Brain microvascular endothelial cell (primary cell): ENCODE measurements around the gene SERPINA4.
"Not testable (repeated sequence)": the region's sequence is repeated elsewhere in the genome, so short reads cannot be mapped to it uniquely, and the experiment has no call there.

Source experiments
- DNase-seq: peaks from one replicate; pipeline ENCODE4 v3.0.0-alpha.2; 2020
- H3K27ac ChIP-seq: fragments of 250-450 bp; sonication (Bioruptor Pico); 2 replicates; pipeline ENCODE4 v1.5.1; 2020; ENCODE audit warnings: mild to moderate bottlenecking, moderate library complexity
- H3K27me3 ChIP-seq: fragments of 250-450 bp; sonication (Bioruptor Pico); replicated peaks from 2 replicates; pipeline ENCODE4 v1.5.1; 2020; ENCODE audit warnings: mild to moderate bottlenecking
- H3K36me3 ChIP-seq: fragments of 250-450 bp; sonication (Bioruptor Pico); replicated peaks from 2 replicates; pipeline ENCODE4 v1.5.1; 2020; ENCODE audit warnings: mild to moderate bottlenecking
- H3K4me3 ChIP-seq: 2 replicates; pipeline ENCODE4 v1.5.1; 2011; ENCODE audit warnings: low read depth, mild to moderate bottlenecking, control low read depth, low read length, moderate library complexity
- in situ Hi-C: cut with HindIII; loops from 2 replicates; pipeline ENCODE4 v1.10.0; 2017; ENCODE audit warnings: low sequenced_read_pairs, low pct_ligation_motif_present
- TF ChIP-seq, protein P1 (sequence below): IDR thresholded peaks from 2 replicates; pipeline ENCODE4 v1.5.1; 2011; ENCODE audit warnings: low read depth, mild to moderate bottlenecking, moderate library complexity, low read length, control low read depth, inconsistent platforms; ENCODE audit errors: missing control alignments

SERPINA4 gene

DNA sequence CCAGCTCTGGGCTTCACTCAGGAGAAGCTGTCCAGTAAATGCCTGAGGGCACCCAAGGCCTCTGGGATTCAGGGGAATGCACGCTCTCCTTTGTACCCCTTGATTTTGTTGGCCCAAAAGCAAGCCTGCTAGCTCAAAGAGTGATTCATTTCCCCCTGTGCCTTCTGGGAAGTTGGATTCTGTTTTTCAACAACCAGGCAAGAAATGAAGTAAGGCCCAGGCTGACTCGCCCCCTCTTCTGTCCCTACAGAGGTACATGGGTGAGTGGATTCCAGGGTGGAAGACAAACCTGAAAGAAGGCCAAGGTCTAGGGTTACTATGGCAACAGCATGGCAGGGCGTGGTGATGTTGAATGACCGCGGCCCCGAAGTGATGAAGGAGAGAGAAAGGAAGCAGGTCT is 10.7 kb downstream of the SERPINA4 start:
- in situ Hi-C loops: no loop called here
- TF ChIP-seq, protein P1, sequence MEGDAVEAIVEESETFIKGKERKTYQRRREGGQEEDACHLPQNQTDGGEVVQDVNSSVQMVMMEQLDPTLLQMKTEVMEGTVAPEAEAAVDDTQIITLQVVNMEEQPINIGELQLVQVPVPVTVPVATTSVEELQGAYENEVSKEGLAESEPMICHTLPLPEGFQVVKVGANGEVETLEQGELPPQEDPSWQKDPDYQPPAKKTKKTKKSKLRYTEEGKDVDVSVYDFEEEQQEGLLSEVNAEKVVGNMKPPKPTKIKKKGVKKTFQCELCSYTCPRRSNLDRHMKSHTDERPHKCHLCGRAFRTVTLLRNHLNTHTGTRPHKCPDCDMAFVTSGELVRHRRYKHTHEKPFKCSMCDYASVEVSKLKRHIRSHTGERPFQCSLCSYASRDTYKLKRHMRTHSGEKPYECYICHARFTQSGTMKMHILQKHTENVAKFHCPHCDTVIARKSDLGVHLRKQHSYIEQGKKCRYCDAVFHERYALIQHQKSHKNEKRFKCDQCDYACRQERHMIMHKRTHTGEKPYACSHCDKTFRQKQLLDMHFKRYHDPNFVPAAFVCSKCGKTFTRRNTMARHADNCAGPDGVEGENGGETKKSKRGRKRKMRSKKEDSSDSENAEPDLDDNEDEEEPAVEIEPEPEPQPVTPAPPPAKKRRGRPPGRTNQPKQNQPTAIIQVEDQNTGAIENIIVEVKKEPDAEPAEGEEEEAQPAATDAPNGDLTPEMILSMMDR: no peak
- no peaks in the 10 kb centered on the region for H3K36me3 ChIP-seq
- no peaks in the 10 kb centered on the region for H3K27me3 ChIP-seq
- DNase-seq: peak; percentile 33
- no peak overlapping the region for H3K27ac ChIP-seq
- H3K4me3 ChIP-seq: no peak overlapping the region

DNA sequence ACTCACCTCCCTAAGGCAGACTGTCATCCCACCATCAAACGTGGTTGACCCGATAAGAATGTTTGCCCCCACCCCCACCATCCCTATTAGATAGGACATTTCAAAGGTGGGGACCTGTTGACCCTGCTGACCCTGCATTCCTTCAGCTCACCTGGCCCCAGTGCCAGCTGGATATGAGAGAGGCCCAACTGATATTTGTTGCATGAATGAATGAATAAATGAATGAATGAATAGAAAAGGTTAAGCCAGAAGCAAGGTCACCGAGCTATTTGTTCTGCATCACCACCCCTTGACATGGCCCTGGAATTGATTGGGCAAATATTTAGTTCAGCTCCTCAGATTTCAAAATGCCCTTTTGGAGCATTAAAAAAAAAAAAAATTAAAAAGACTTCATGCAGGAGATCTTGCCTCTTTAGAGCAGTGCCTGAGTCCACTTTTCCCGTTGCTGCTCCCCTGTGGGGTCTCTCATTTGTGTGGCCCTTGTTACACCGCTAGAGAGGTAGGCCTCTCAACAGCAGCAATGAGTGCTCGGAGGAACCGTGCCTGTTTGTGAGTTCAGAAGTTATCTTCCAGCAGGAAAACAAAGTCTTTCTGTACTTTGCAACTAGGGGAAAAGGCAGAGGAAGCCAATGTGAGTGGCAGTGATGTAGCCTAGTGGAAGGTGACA is 11.5 kb downstream of the SERPINA4 start:
- no peak for DNase-seq
- in situ Hi-C loops: no loop called here
- H3K27ac ChIP-seq: no peak overlapping the region
- H3K36me3 ChIP-seq: no peaks in the 10 kb centered on the region
- TF ChIP-seq, protein P1: no peak
- H3K4me3 ChIP-seq: no peak overlapping the region
- H3K27me3 ChIP-seq: no peaks in the 10 kb centered on the region

DNA sequence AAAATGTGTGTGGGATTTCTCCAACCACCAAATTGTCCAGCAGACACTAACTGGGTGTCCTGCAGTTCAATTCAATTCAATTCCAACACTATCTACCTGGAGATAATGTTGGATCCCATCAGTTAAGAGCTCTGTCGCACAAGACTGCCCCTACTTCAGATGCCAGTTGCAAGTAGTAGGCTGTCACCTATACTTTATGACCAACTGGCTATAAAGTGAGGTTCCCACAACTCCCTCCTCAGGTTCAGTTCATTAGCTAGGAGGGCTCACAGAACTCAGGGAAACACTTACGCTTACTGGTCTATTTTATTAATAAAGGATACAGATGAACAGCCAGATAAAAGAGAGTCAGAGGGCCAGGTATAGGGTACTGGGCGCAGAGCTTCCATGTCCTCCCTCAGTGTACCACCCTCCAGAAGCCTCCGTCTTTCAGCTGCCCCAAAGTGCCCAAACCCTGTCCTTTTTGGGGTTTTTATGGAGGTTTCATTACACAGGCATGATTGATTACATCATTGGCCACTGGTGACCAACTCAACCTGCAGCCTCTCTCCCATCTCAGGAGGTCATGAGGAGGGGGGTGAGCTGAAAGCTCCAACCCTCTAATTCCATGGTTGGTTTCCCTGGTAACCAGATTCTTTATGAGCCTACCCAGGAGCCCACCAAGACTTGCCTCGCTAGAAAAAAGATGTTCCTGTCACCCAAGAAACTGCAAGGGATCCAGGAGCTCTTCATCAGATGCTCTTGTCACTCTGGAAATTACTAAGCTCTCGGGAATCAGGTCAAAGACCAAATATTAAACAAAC is 12.4 kb downstream of the SERPINA4 start:
- DNase-seq: no peak
- no peak overlapping the region for H3K27ac ChIP-seq

DNA sequence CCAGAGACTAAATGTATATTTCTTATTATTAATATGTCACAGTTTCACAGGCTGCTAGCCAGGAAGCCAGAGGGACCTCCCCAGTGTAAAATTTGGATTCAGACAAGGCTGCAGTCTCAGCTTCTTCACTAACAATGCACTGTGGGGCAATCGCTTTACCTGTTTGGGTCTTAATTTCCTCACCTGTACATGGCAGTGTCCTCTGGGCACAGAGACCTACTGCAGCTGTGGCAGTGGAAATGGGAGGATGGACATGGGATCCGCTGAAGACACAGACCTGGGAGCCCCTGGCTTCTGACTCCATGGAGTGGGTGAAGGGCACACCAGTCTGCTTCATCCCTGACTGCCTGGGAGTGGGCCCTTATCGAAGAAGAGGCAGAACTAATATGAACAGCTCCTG is 13.1 kb downstream of the SERPINA4 start:
- TF ChIP-seq, protein P1: no peak
- Histone ChIP-seq H3K27ac (no peak overlapping the region), H3K4me3 (no peak overlapping the region), H3K36me3 (no peaks in the 10 kb centered on the region), H3K27me3 (no peaks in the 10 kb centered on the region)
- DNase-seq: no peak
- in situ Hi-C loops: no loop called here

More for the DNA sequence above, 12.4 kb downstream of the SERPINA4 start:
- Histone ChIP-seq H3K27me3 (no peaks in the 10 kb centered on the region), H3K36me3 (no peaks in the 10 kb centered on the region), H3K4me3 (no peak overlapping the region)
- in situ Hi-C loops: no loop called here
- TF ChIP-seq, protein P1: no peak

DNA sequence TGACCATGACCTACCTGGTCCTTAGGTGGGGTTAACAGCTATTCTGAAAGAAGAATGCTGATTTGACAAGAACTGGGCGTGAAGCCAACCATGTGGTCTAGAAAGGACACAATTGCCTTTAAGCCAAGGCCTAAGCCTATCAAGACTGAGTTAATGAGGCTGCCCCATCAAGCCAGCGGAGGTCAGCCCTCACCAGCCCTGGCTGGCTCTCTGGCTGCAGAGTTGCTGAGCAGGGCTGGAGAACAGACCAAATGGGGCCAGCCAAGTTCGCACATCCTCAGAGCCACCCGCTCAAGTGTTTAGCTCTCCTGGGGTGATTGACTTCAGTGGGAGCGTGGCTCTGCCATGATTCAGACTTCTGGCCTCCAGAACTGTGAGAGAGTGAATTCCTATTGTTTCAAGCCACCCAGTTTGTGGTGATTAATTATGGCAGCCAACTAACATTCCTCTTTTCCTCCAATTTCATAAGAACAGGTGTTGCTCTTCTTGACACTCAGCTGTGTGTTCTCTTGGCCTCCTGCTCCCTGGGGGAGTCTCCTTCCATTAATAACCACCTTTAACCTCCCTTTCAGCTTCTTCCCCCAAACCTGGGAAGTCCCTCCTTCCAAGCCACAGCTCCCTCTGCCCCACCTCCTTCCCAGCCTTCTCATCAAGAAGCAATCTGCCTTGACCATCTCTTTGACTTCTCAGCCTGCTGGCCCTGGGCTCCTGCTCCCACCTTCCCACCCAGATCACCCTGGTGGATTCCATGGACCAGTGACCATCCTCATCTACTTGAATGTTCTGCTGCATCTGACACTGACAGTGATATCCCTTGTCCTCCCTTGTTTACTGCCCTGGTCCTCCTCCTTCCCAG is 14.7 kb downstream of the SERPINA4 start:
- Histone ChIP-seq H3K27ac (no peak overlapping the region), H3K4me3 (no peak overlapping the region), H3K36me3 (no peaks in the 10 kb centered on the region), H3K27me3 (no peaks in the 10 kb centered on the region)
- TF ChIP-seq, protein P1: no peak
- peak; percentile 58 for DNase-seq
- in situ Hi-C loops: no loop called here

DNA sequence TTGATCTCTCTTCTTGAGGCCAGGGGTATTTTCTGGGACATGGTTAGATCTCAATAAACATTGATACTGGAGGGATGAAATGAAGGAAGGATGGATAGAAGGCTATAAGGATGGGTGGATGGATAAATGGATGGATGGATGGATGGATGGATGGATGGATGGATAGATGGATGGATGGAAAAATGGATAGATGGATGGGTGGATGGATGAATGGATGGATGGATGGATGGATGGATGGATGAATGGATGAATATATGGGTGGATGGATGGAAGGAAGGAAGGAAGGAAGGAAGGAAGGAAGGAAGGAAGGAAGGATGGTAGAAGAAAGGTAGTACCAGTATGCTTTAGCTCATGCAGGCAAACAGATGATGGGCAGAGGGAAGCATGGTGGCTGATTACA is 16.2 kb downstream of the SERPINA4 start:
- in situ Hi-C loops, DNase-seq, H3K27me3 ChIP-seq, H3K4me3 ChIP-seq, H3K27ac ChIP-seq, H3K36me3 ChIP-seq: not testable (repeated sequence)
